HFFc6 (cell line): Measurements from ENCODE around the gene PTPRN2. TPM values are rescaled to one million over a fixed set of nuclear protein-coding genes. Genes with fewer than 3 reads are reported as not detected.

Experiments used
- DNase-seq: peaks from one replicate; pipeline ENCODE4 v3.0.0-alpha.2; 2018
- H3K27ac Mint-ChIP-seq: 2 replicates; pipeline ENCODE4 v1.8.0; 2020; ENCODE audit warnings: mild to moderate bottlenecking, mixed read lengths
- H3K27me3 Mint-ChIP-seq: 2 replicates; pipeline ENCODE4 v1.8.0; 2021; ENCODE audit warnings: mild to moderate bottlenecking, moderate library complexity, mixed read lengths; ENCODE audit not compliant: insufficient read depth
- H3K36me3 Mint-ChIP-seq: 2 replicates; pipeline ENCODE4 v1.8.0; 2021; ENCODE audit warnings: low read depth, mixed read lengths
- H3K4me1 Mint-ChIP-seq: 2 replicates; pipeline ENCODE4 v1.8.0; 2020; ENCODE audit warnings: low read depth, mixed read lengths
- H3K4me3 Mint-ChIP-seq: 2 replicates; pipeline ENCODE4 v1.8.0; 2020; ENCODE audit warnings: mild to moderate bottlenecking, moderate library complexity, mixed read lengths
- H3K9me3 Mint-ChIP-seq: 2 replicates; pipeline ENCODE4 v1.8.0; 2020; ENCODE audit warnings: mild to moderate bottlenecking, mixed read lengths
- total RNA-seq, 6 experiments: library from RNA; stranded (reverse); fragmentation: NEBNext Ultra II Directional; extraction: Animal tissue kit (Norgen Biotek cat#: 25700); gene quantifications; 2 replicates in 1 of 6; 3 replicates in 5 of 6; pipeline ENCODE4 v1.2.3, GENCODE V29; 2021
- TF ChIP-seq, protein P1 (sequence below): fragments of 200-600 bp; sonication (generic); IDR thresholded peaks from 2 replicates; pipeline ENCODE4 v1.5.0; 2021; ENCODE audit warnings: antibody characterized with exemption, mild to moderate bottlenecking

The PTPRN2 gene
- total RNA-seq, 6 experiments from 2014 or later: 0.05 to 0.27 (median 0.23) TPM

DNA sequence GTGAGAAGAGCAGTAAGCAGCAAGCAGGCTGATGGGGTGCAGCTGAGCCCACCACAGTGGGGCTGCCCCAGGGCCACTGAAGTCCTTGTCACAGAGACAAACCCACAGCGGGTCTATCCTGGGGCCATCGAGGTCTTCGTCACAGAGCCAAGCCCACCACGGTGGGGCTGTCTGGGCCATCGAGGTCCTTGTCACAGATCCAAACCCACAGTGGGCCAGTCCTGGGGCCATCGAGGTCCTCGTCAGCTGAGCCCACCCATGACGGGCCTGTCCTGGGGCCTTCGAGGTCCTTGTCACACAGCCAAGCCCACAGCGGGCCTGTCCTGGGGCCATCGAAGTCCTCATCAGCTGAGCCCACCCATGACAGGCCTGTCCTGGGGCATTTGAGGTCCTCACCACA is 700.9 kb downstream of the PTPRN2 start:
- Mint-ChIP-seq H3K9me3 (peaks cover 32% of the 10 kb centered on the region), H3K4me3 (no peak overlapping the region), H3K27ac (no peak overlapping the region), H3K36me3 (no peaks in the 10 kb centered on the region), H3K4me1 (no peaks in the 10 kb centered on the region), H3K27me3 (no peaks in the 10 kb centered on the region; the same call in 1 of the 2 replicates)
- no peak for DNase-seq
- TF ChIP-seq, protein P1, sequence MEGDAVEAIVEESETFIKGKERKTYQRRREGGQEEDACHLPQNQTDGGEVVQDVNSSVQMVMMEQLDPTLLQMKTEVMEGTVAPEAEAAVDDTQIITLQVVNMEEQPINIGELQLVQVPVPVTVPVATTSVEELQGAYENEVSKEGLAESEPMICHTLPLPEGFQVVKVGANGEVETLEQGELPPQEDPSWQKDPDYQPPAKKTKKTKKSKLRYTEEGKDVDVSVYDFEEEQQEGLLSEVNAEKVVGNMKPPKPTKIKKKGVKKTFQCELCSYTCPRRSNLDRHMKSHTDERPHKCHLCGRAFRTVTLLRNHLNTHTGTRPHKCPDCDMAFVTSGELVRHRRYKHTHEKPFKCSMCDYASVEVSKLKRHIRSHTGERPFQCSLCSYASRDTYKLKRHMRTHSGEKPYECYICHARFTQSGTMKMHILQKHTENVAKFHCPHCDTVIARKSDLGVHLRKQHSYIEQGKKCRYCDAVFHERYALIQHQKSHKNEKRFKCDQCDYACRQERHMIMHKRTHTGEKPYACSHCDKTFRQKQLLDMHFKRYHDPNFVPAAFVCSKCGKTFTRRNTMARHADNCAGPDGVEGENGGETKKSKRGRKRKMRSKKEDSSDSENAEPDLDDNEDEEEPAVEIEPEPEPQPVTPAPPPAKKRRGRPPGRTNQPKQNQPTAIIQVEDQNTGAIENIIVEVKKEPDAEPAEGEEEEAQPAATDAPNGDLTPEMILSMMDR: no peak

GRCh38 chr7:157886266-157886665 is 701.4 kb downstream of the PTPRN2 start:
- no peak overlapping the region for H3K27ac Mint-ChIP-seq
- no peaks in the 10 kb centered on the region; the same call in 1 of the 2 replicates for H3K27me3 Mint-ChIP-seq
- H3K36me3 Mint-ChIP-seq: no peaks in the 10 kb centered on the region
- H3K4me3 Mint-ChIP-seq: no peak overlapping the region
- TF ChIP-seq, protein P1: no peak
- H3K4me1 Mint-ChIP-seq: no peaks in the 10 kb centered on the region
- H3K9me3 Mint-ChIP-seq: peaks cover 32% of the 10 kb centered on the region
- no peak for DNase-seq

DNA sequence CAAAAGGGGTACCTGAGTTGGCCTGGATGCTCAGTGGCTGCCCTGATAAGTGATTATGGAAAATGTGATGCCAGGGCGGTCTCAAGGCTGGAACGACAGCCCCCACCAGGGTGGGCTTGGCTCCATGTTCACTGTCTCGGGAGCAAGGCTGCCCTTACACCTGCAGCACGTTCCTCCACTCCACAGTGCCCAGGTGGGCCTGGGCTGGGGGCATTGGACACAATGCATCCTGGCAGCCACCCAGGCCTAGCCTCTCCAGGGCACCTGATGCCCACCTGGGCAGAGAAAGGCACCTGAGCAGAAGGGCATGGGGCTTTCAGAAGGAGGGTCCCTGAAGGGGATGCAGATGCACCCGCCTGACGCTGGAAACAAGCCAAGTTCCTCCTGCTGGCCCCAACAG is 702.5 kb downstream of the PTPRN2 start:
- no peak overlapping the region for H3K27ac Mint-ChIP-seq
- TF ChIP-seq, protein P1: no peak
- peaks cover 36% of the 10 kb centered on the region for H3K9me3 Mint-ChIP-seq
- DNase-seq: no peak
- no peak overlapping the region for H3K4me3 Mint-ChIP-seq
- H3K36me3 Mint-ChIP-seq: peaks cover 6% of the 10 kb centered on the region; the same call in 1 of the 2 replicates
- no peaks in the 10 kb centered on the region; the same call in 1 of the 2 replicates for H3K27me3 Mint-ChIP-seq
- H3K4me1 Mint-ChIP-seq: no peaks in the 10 kb centered on the region

GRCh38 chr7:157884461-157885062 is 703.1 kb downstream of the PTPRN2 start:
- Mint-ChIP-seq H3K4me3 (no peak overlapping the region), H3K9me3 (peaks cover 37% of the 10 kb centered on the region), H3K27me3 (no peaks in the 10 kb centered on the region; the same call in 1 of the 2 replicates), H3K27ac (no peak overlapping the region), H3K4me1 (no peaks in the 10 kb centered on the region), H3K36me3 (peaks cover 6% of the 10 kb centered on the region; the same call in 1 of the 2 replicates)
- TF ChIP-seq, protein P1: no peak
- DNase-seq: no peak

DNA sequence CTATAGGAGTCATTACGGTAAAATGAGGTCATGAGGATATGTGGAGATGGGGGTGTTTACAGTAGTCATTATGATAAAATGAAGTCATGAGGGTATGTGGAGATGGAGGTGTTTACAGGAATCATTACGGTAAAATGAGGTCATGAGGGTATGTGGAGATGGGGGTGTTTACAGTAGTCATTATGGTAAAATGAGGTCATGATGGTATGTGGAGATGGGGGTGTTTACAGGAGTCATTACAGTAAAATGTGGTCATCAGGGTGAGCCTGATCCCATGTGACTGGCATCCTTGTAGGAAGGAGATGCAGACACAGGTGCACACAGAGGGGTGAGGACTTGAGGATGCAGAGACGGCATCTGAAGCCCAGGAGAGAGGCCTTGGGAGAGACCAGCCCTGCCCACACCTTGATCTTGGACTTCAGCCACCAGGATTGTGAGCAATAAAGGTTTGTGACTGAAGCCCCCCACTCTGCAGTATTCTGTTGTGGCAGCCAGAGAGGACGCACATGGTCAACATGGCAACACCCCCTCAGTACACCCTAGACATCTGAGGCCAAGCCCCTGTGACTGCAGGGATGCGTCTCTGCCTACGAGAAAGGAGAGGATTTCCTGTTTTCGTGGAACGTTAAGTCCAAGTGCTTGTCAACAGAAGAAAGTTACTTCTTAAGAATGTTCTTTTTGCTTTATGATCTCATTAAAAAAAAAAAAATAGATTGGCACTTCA is 706.4 kb downstream of the PTPRN2 start:
- H3K36me3 Mint-ChIP-seq: peaks cover 6% of the 10 kb centered on the region; the same call in 1 of the 2 replicates
- DNase-seq: no peak
- no peaks in the 10 kb centered on the region for H3K4me1 Mint-ChIP-seq
- H3K4me3 Mint-ChIP-seq: no peak overlapping the region
- TF ChIP-seq, protein P1: no peak
- no peaks in the 10 kb centered on the region for H3K27me3 Mint-ChIP-seq
- H3K9me3 Mint-ChIP-seq: peaks cover 33% of the 10 kb centered on the region
- H3K27ac Mint-ChIP-seq: no peak overlapping the region
